ENCODE results near the gene SKIDA1.

SKIDA1 gene

GRCh38 chr10:21499701-21500577 lies 25.5 kb downstream of the SKIDA1 start:
- peak in 1 of 2 donors; percentile 5 for DNase-seq

GRCh38 chr10:21498986-21499385 lies 26.5 kb downstream of the SKIDA1 start:
- DNase-seq, result no peak

GRCh38 chr10:21498377-21498776 lies 27.1 kb downstream of the SKIDA1 start:
- no peak for DNase-seq

- DNase-seq, result peak; percentile 41 to 43
Measured at GRCh38 chr10:21497177-21497807, 28.2 kb downstream of the SKIDA1 start.

- peak in 1 of 2 donors; percentile 31 for DNase-seq
Measured at GRCh38 chr10:21496343-21497176, 28.9 kb downstream of the SKIDA1 start.

GRCh38 chr10:21495752-21496342 lies 29.6 kb downstream of the SKIDA1 start:
- peak; percentile 55 to 90 for DNase-seq

GRCh38 chr10:21495002-21495751 lies 30.3 kb downstream of the SKIDA1 start:
- DNase-seq, result peak; percentile 30 to 40

GRCh38 chr10:21494191-21495001 lies 31.1 kb downstream of the SKIDA1 start:
- DNase-seq, result peak in 1 of 2 donors; percentile 13

GRCh38 chr10:21493784-21494183 lies 31.7 kb downstream of the SKIDA1 start:
- no peak for DNase-seq

GRCh38 chr10:21492421-21492820 lies 33.1 kb downstream of the SKIDA1 start:
- no peak for DNase-seq

GRCh38 chr10:21490711-21491105 lies 34.8 kb downstream of the SKIDA1 start:
- no peak for DNase-seq

- DNase-seq, result no peak
Measured at GRCh38 chr10:21490028-21490710, 35.3 kb downstream of the SKIDA1 start.

GRCh38 chr10:21488957-21489446 lies 36.5 kb downstream of the SKIDA1 start:
- peak in 1 of 2 donors; percentile 37 for DNase-seq

- no peak for DNase-seq
Measured at GRCh38 chr10:21488246-21488956, 37.1 kb downstream of the SKIDA1 start.

- DNase-seq, result no peak
Measured at GRCh38 chr10:21487416-21488180, 37.9 kb downstream of the SKIDA1 start.

- no peak for DNase-seq
Measured at GRCh38 chr10:21482821-21483220, 42.7 kb downstream of the SKIDA1 start.

GRCh38 chr10:21481407-21481806 lies 44.1 kb downstream of the SKIDA1 start:
- DNase-seq, result no peak

- no peak for DNase-seq
Measured at GRCh38 chr10:21479570-21480315, 45.7 kb downstream of the SKIDA1 start.
